IMR-90 (cell line): ENCODE data around the gene CLK2. TPM values are rescaled to one million over a fixed set of nuclear protein-coding genes. Genes with fewer than 3 reads are reported as not detected.

Experiments used
- ATAC-seq: fragments of 200-7000 bp; cut with Tn5 transposase; 2 replicates; pipeline ENCODE4 v1.9.1; 2020; ENCODE audit warnings: low read depth, mild to moderate bottlenecking, moderate library complexity
- BruUV-seq: library from RNA; stranded (reverse); fragments of 400-500 nt; replicated peaks from 2 replicates; lab custom pipeline; 2021; lab: Mats Ljungman, UMichigan
- CTCF ChIA-PET: fragments of 300-600 bp; formaldehyde crosslinking; extraction: SDS; loops from one replicate; lab custom pipeline; 2021; ENCODE audit warnings: antibody characterized with exemption; lab: Yijun Ruan, JAX
- POLR2A ChIA-PET: fragments of 300-600 bp; sonication (Branson Sonifier 250); formaldehyde crosslinking; loops from one replicate; lab custom pipeline; 2022; ENCODE audit warnings: antibody characterized with exemption; ENCODE audit not compliant: unreplicated experiment; lab: Charles Lee
- DNase-seq: peaks from one replicate; pipeline ENCODE4 v3.0.0; 2013
- H2AFZ ChIP-seq: replicated peaks from 2 replicates; pipeline ENCODE3; 2013; ENCODE audit warnings: low read length, mild to moderate bottlenecking; ENCODE audit not compliant: poor library complexity
- H2AK5ac ChIP-seq: 2 replicates; pipeline ENCODE4 v1.6.1; 2013; ENCODE audit warnings: low read depth, low read length, inconsistent platforms
- H2AK9ac ChIP-seq: replicated peaks from 2 replicates; pipeline ENCODE3; 2013; ENCODE audit warnings: mild to moderate bottlenecking, low read depth, low read length, moderate library complexity; ENCODE audit not compliant: poor library complexity
- H2BK120ac ChIP-seq: 2 replicates; pipeline ENCODE4 v1.6.1; 2013; ENCODE audit warnings: low read depth, low read length, inconsistent platforms
- H2BK15ac ChIP-seq: 3 replicates; pipeline ENCODE4 v1.6.1; 2013; ENCODE audit warnings: low read depth, low read length, inconsistent platforms
- H2BK20ac ChIP-seq: 2 replicates; pipeline ENCODE4 v1.6.1; 2013; ENCODE audit warnings: low read depth, mild to moderate bottlenecking, inconsistent platforms, low read length, moderate library complexity
- H2BK5ac ChIP-seq: 2 replicates; pipeline ENCODE4 v1.6.1; 2013; ENCODE audit warnings: mild to moderate bottlenecking, low read depth, low read length, inconsistent platforms; ENCODE audit not compliant: poor library complexity, severe bottlenecking
- H3K14ac ChIP-seq: replicated peaks from 2 replicates; pipeline ENCODE4 v1.6.1; 2013; ENCODE audit warnings: low read depth, low read length, inconsistent platforms
- H3K18ac ChIP-seq: 2 replicates; pipeline ENCODE4 v1.6.1; 2013; ENCODE audit warnings: low read depth, low read length, control low read depth
- H3K23ac ChIP-seq: 2 replicates; pipeline ENCODE4 v1.6.1; 2013; ENCODE audit warnings: low read depth, low read length, inconsistent platforms
- H3K27ac ChIP-seq: 2 replicates; pipeline ENCODE4 v1.5.1; 2013; ENCODE audit warnings: mild to moderate bottlenecking, control low read depth, low read length; ENCODE audit not compliant: insufficient read depth
- H3K27me3 ChIP-seq: 2 replicates; pipeline ENCODE4 v1.6.1; 2013; ENCODE audit warnings: low read length; ENCODE audit not compliant: control insufficient read depth, insufficient read depth
- H3K36me3 ChIP-seq: 2 replicates; pipeline ENCODE4 v1.6.1; 2013; ENCODE audit warnings: low read length, mixed read lengths; ENCODE audit not compliant: control insufficient read depth, insufficient read depth
- H3K4ac ChIP-seq: 2 replicates; pipeline ENCODE4 v1.6.1; 2013; ENCODE audit warnings: low read depth, low read length, inconsistent platforms
- H3K4me1 ChIP-seq: 2 replicates; pipeline ENCODE4 v1.6.1; 2013; ENCODE audit warnings: low read length, mixed read lengths; ENCODE audit not compliant: control insufficient read depth, insufficient read depth
- H3K4me2 ChIP-seq: 2 replicates; pipeline ENCODE4 v1.6.1; 2013; ENCODE audit warnings: low read depth, mild to moderate bottlenecking, control low read depth, low read length, moderate library complexity
- H3K4me3 ChIP-seq: 2 replicates; pipeline ENCODE4 v1.5.1; 2013; ENCODE audit warnings: low read depth, mild to moderate bottlenecking, control low read depth, low read length, moderate library complexity; ENCODE audit not compliant: insufficient read depth
- H3K56ac ChIP-seq: 2 replicates; pipeline ENCODE4 v1.6.1; 2013; ENCODE audit warnings: low read length, inconsistent platforms; ENCODE audit not compliant: insufficient read depth; ENCODE audit errors: extremely low read depth
- H3K79me1 ChIP-seq, 2 experiments: 2 replicates each; pipeline ENCODE4 v1.6.1; 2013; ENCODE audit warnings: low read length in 2 of 2, inconsistent platforms in 1 of 2, low read depth in 1 of 2
- H3K9ac ChIP-seq: 2 replicates; pipeline ENCODE4 v1.6.1; 2013; ENCODE audit warnings: low read depth, low read length, control low read depth
- H3K9me1 ChIP-seq: 2 replicates; pipeline ENCODE4 v1.6.1; 2013; ENCODE audit warnings: low read length, inconsistent platforms; ENCODE audit not compliant: insufficient read depth
- H3K9me3 ChIP-seq: 2 replicates; pipeline ENCODE4 v1.6.1; 2013; ENCODE audit warnings: low read length; ENCODE audit not compliant: control insufficient read depth, insufficient read depth
- H4K20me1 ChIP-seq: 2 replicates; pipeline ENCODE4 v1.6.1; 2013; ENCODE audit warnings: low read length, inconsistent platforms; ENCODE audit not compliant: insufficient read depth
- H4K5ac ChIP-seq: 2 replicates; pipeline ENCODE4 v1.6.1; 2013; ENCODE audit warnings: mild to moderate bottlenecking, low read depth, low read length, control low read depth
- H4K8ac ChIP-seq, 2 experiments: 2 replicates each; pipeline ENCODE4 v1.6.1; 2013; ENCODE audit warnings: low read depth in 2 of 2, low read length in 2 of 2, control low read depth in 1 of 2, inconsistent platforms in 1 of 2
- H4K91ac ChIP-seq: 2 replicates; pipeline ENCODE4 v1.6.1; 2013; ENCODE audit warnings: low read depth, low read length, inconsistent platforms; ENCODE audit not compliant: insufficient read depth
- MXI1 ChIP-seq: IDR thresholded peaks from 2 replicates; pipeline ENCODE4 v1.6.1; 2012; ENCODE audit warnings: low read depth, mild to moderate bottlenecking, low read length, moderate library complexity, borderline replicate concordance
- POLR2A ChIP-seq: IDR thresholded peaks from 2 replicates; pipeline ENCODE4 v1.6.1; 2012; ENCODE audit warnings: mild to moderate bottlenecking, low read depth, low read length
- RCOR1 ChIP-seq: IDR thresholded peaks from 2 replicates; pipeline ENCODE4 v1.6.1; 2012; ENCODE audit warnings: mild to moderate bottlenecking, low read length, improper control_type of control experiment; ENCODE audit not compliant: insufficient replicate concordance
- USF2 ChIP-seq: fragments of 150-350 bp; IDR thresholded peaks from 2 replicates; pipeline ENCODE4 v1.6.1; 2017; ENCODE audit warnings: mild to moderate bottlenecking, antibody characterized with exemption, low read length, low read depth
- WGBS, 2 experiments: methylation state at CpG; one replicate each; pipeline versions ENCODE4 v1.1.5 to v1.1.7; 2013; ENCODE audit warnings: missing lambda C conversion rate in 2 of 2; ENCODE audit not compliant: insufficient read length in 1 of 2; ENCODE audit errors: extremely low coverage in 2 of 2; 5-methylcytosine and 5-hydroxymethylcytosine counted together
- dilution Hi-C: fragments of 300-500 bp; cut with HindIII; formaldehyde crosslinking; loops from one replicate; pipeline ENCODE4 v1.14.3; 2018; ENCODE audit warnings: low sequenced_read_pairs; ENCODE audit not compliant: unreplicated experiment
- in situ Hi-C: fragments of 300-500 bp; cut with MboI; formaldehyde crosslinking; loops from 3 replicates; pipeline ENCODE4 v1.14.3; 2019; ENCODE audit warnings: low sequenced_read_pairs, inconsistent platforms, mixed read lengths
- intact Hi-C: fragments of 100-400 bp; cut with micrococcal nuclease; formaldehyde crosslinking; loops from 2 replicates; pipeline ENCODE4 v1.10.0; 2022
- polyA plus RNA-seq, 3 experiments: library from polyadenylated mRNA; depleted of rRNA; stranded (reverse); fragments of >200 nt; gene quantifications; 2 replicates each; pipeline ENCODE4 v1.2.3, GENCODE V29; 2012; ENCODE audit warnings: low replicate concordance in 1 of 3
- total RNA-seq: library from RNA; depleted of rRNA; stranded (reverse); fragments of >200 nt; gene quantifications from 2 replicates; pipeline ENCODE4 v1.2.3, GENCODE V29; 2012
- TF ChIP-seq, protein P1 (sequence below): conservative IDR thresholded peaks from 2 replicates; pipeline ENCODE4 v1.5.1; 2012; ENCODE audit warnings: mild to moderate bottlenecking, low read depth, low read length, improper control_type of control experiment

CLK2 gene
- total and polyA plus RNA-seq, 2 of the 4 experiments (the other 2 are of a cell fraction), result 19.7 to 61.2 TPM

- Histone ChIP-seq H2BK20ac (no peak within 1 kb of the TSS), H3K4ac (peak within 1 kb of the TSS; percentile 81), H3K56ac (peak within 1 kb of the TSS; percentile 77), H2AK9ac (peak within 1 kb of the TSS; percentile 96), H3K9me3 (no peaks in the 10 kb centered on the region), H3K36me3 (peaks cover 33% of the 10 kb centered on the region), H3K18ac (peak within 1 kb of the TSS; percentile 4; the same call in 1 of the 2 replicates), H2BK120ac (no peak within 1 kb of the TSS), H3K9ac (peak within 1 kb of the TSS; percentile 74), H3K14ac (peak within 1 kb of the TSS; percentile 81), H3K9me1 (peaks cover 4% of the 10 kb centered on the region; the same call in 1 of the 2 replicates), H3K23ac (peak within 1 kb of the TSS; percentile 91), H3K4me2 (peak within 1 kb of the TSS; percentile 83), H4K20me1 (no peaks in the 10 kb centered on the region), H3K79me1 (peaks cover 18 to 24% of the 10 kb centered on the region in 2 experiments), H2BK15ac (no peak within 1 kb of the TSS), H3K4me3 (peak within 1 kb of the TSS; percentile 65), H4K8ac (peak within 1 kb of the TSS; percentile 59 to 96), H4K91ac (peak within 1 kb of the TSS; percentile 18), H3K27ac (peak within 1 kb of the TSS; percentile 70), H4K5ac (peak within 1 kb of the TSS; percentile 77), H2AK5ac (peak within 1 kb of the TSS; percentile 63), H3K27me3 (no peaks in the 10 kb centered on the region), H2AFZ (peak within 1 kb of the TSS; percentile 84), H3K4me1 (peaks cover 2% of the 10 kb centered on the region), H2BK5ac (peak within 1 kb of the TSS; percentile 62)
- DNase-seq (peak; percentile 99), ATAC-seq (peak; percentile 95)
- in situ Hi-C loops, result no loop called here
- 1% methylated on average over 39 of the region's 47 CpGs; no CpG with 5 or more reads in 1 of the 2 experiments for WGBS, 2 experiments
- ChIA-PET CTCF (interaction anchor here (0.8 to 1.3 kb wide), 2 partner anchors 11 to 12 kb away, joined by 3 to 5 read pairs; partner anchors contain the start of gene CLK2), POLR2A (interaction anchor here (0.5 kb wide), 1 partner anchor 21 kb away, joined by 4 read pairs; a partner anchor contains a TSS)
- dilution Hi-C loops, result no loop called here
- no TSS peak for BruUV-seq
- TF ChIP-seq, protein P1, sequence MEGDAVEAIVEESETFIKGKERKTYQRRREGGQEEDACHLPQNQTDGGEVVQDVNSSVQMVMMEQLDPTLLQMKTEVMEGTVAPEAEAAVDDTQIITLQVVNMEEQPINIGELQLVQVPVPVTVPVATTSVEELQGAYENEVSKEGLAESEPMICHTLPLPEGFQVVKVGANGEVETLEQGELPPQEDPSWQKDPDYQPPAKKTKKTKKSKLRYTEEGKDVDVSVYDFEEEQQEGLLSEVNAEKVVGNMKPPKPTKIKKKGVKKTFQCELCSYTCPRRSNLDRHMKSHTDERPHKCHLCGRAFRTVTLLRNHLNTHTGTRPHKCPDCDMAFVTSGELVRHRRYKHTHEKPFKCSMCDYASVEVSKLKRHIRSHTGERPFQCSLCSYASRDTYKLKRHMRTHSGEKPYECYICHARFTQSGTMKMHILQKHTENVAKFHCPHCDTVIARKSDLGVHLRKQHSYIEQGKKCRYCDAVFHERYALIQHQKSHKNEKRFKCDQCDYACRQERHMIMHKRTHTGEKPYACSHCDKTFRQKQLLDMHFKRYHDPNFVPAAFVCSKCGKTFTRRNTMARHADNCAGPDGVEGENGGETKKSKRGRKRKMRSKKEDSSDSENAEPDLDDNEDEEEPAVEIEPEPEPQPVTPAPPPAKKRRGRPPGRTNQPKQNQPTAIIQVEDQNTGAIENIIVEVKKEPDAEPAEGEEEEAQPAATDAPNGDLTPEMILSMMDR, result no peak
- no peak for TF ChIP-seq RCOR1
- TF ChIP-seq POLR2A, result peak; percentile 82; the same call in 1 of the 2 replicates
- TF ChIP-seq MXI1, result peak; percentile 43; the same call in 1 of the 2 replicates
- TF ChIP-seq USF2, result peak; percentile 99
- intact Hi-C loops, result loop anchor here (5.0 kb wide), 1 partner anchor 45 kb away; the partner anchor contains the start of gene FDPS
Measured at GRCh38 chr1:155261852-155262673, 11.2 kb downstream of the CLK2 start, which contains the start of gene SCAMP3. Gene SCAMP3 (minus strand): TSS chr1:155262360. CDS start chr1:155262151, 209 bp downstream.
